ENCODE measurements around the gene ADGRF1. TPM values are rescaled to one million over a fixed set of nuclear protein-coding genes. Genes with fewer than 3 reads are reported as not detected.
"Not testable (repeated sequence)": the region's sequence is repeated elsewhere in the genome, so short reads cannot be mapped to it uniquely, and the experiment has no call there.

Gene ADGRF1
- total RNA-seq, 5 donors from 2014 or later (not counting 1 experiment from before 2014, with no cell fraction given), result 0.19 to 0.32 TPM; not detected in 3

GRCh38 chr6:46992391-46992790 is 49.7 kb downstream of the ADGRF1 start:
- H3K27ac Mint-ChIP-seq; CTCF ChIA-PET; ATAC-seq (replicated peaks in 1 of 4); H3K4me3 ChIP-seq (ENCODE audit: control insufficient read depth in 1 of 2, extremely low read depth in 1 of 2, low read length in 1 of 2); H3K9me3 Mint-ChIP-seq; H3K27me3 ChIP-seq (replicated peaks in 1 of 2; ENCODE audit: control insufficient read depth in 2 of 2, extremely low read depth in 1 of 2, insufficient read depth in 2 of 2, low read length in 1 of 2); H3K36me3 Mint-ChIP-seq; POLR2A ChIA-PET; DNase-seq; H3K36me3 ChIP-seq (ENCODE audit: control insufficient read depth in 2 of 2, extremely low read depth in 1 of 2, insufficient read depth in 1 of 2, low read length in 1 of 2); H3K27ac ChIP-seq (ENCODE audit: low read length); H3K9me3 ChIP-seq; H3K4me1 Mint-ChIP-seq; H3K4me1 ChIP-seq (ENCODE audit: control insufficient read depth in 1 of 2, extremely low read depth in 1 of 2, insufficient read depth in 2 of 2, low read length in 2 of 2); H3K4me3 Mint-ChIP-seq: not testable (repeated sequence)
- H3K27me3 Mint-ChIP-seq, result peaks cover 3 to 24% of the 10 kb centered on the region in 2 donors
- WGBS (ENCODE audit: insufficient coverage), result 100% methylated on average over 1 of the region's 2 CpGs

GRCh38 chr6:46990818-46991510 is 51.2 kb downstream of the ADGRF1 start:
- H3K27me3 Mint-ChIP-seq, result peaks cover 1 to 21% of the 10 kb centered on the region in 2 donors

GRCh38 chr6:46990031-46990644 is 52.0 kb downstream of the ADGRF1 start:
- H3K9me3 ChIP-seq, result no peaks in the 10 kb centered on the region
- H3K4me3 Mint-ChIP-seq, result no peak overlapping the region

More at GRCh38 chr6:46990818-46991510, 51.2 kb downstream of the ADGRF1 start:
- H3K27ac ChIP-seq (ENCODE audit: low read length); POLR2A ChIA-PET; H3K4me1 Mint-ChIP-seq; H3K4me3 ChIP-seq (ENCODE audit: control insufficient read depth in 1 of 2, extremely low read depth in 1 of 2, low read length in 1 of 2); H3K9me3 Mint-ChIP-seq; H3K36me3 ChIP-seq (ENCODE audit: control insufficient read depth in 2 of 2, extremely low read depth in 1 of 2, insufficient read depth in 1 of 2, low read length in 1 of 2); H3K9me3 ChIP-seq; H3K36me3 Mint-ChIP-seq; H3K4me1 ChIP-seq (ENCODE audit: control insufficient read depth in 1 of 2, extremely low read depth in 1 of 2, insufficient read depth in 2 of 2, low read length in 2 of 2); H3K4me3 Mint-ChIP-seq; CTCF ChIA-PET; H3K27ac Mint-ChIP-seq; ATAC-seq (replicated peaks in 1 of 4); H3K27me3 ChIP-seq (replicated peaks in 1 of 2; ENCODE audit: control insufficient read depth in 2 of 2, extremely low read depth in 1 of 2, insufficient read depth in 2 of 2, low read length in 1 of 2): not testable (repeated sequence)
- DNase-seq, result peak in 1 of 35 experiments; percentile 5
- 100% methylated on average over 1 of the region's 6 CpGs for WGBS (ENCODE audit: insufficient coverage)

GRCh38 chr6:46989398-46989797 is 52.7 kb downstream of the ADGRF1 start:
- Mint-ChIP-seq H3K4me1 (no peaks in the 10 kb centered on the region), H3K4me3 (no peak overlapping the region), H3K9me3 (peaks cover 0 to 5% (median 0%) of the 10 kb centered on the region in 3 donors), H3K27ac (no peak overlapping the region), H3K36me3 (no peaks in the 10 kb centered on the region), H3K27me3 (peaks cover 1 to 21% of the 10 kb centered on the region in 2 donors)
- ATAC-seq (replicated peaks in 1 of 4) (no peak), DNase-seq (no peak)
- ChIA-PET POLR2A (no interaction called here), CTCF (no interaction called here)
- no CpG with 5 or more reads among the region's 3 CpGs for WGBS (ENCODE audit: insufficient coverage)
- no peaks in the 10 kb centered on the region for H3K27me3 ChIP-seq (replicated peaks in 1 of 2; ENCODE audit: control insufficient read depth in 2 of 2, extremely low read depth in 1 of 2, insufficient read depth in 2 of 2, low read length in 1 of 2)
- H3K27ac ChIP-seq (ENCODE audit: low read length), result no peak overlapping the region
- H3K9me3 ChIP-seq, result no peaks in the 10 kb centered on the region
- H3K36me3 ChIP-seq (ENCODE audit: control insufficient read depth in 2 of 2, extremely low read depth in 1 of 2, insufficient read depth in 1 of 2, low read length in 1 of 2), result no peaks in the 10 kb centered on the region
- H3K4me1 ChIP-seq (ENCODE audit: control insufficient read depth in 1 of 2, extremely low read depth in 1 of 2, insufficient read depth in 2 of 2, low read length in 2 of 2), result no peaks in the 10 kb centered on the region
- no peak overlapping the region for H3K4me3 ChIP-seq (ENCODE audit: control insufficient read depth in 1 of 2, extremely low read depth in 1 of 2, low read length in 1 of 2)

More at GRCh38 chr6:46990031-46990644, 52.0 kb downstream of the ADGRF1 start:
- no peaks in the 10 kb centered on the region for H3K27me3 ChIP-seq (replicated peaks in 1 of 2; ENCODE audit: control insufficient read depth in 2 of 2, extremely low read depth in 1 of 2, insufficient read depth in 2 of 2, low read length in 1 of 2)
- H3K36me3 Mint-ChIP-seq, result no peaks in the 10 kb centered on the region
- WGBS (ENCODE audit: insufficient coverage), result no CpG with 5 or more reads among the region's 6 CpGs
- H3K9me3 Mint-ChIP-seq, result peaks cover 0 to 5% (median 0%) of the 10 kb centered on the region in 3 donors
- peaks cover 1 to 21% of the 10 kb centered on the region in 2 donors for H3K27me3 Mint-ChIP-seq
- no peak overlapping the region for H3K4me3 ChIP-seq (ENCODE audit: control insufficient read depth in 1 of 2, extremely low read depth in 1 of 2, low read length in 1 of 2)
- H3K4me1 Mint-ChIP-seq, result no peaks in the 10 kb centered on the region
- H3K27ac Mint-ChIP-seq, result no peak overlapping the region
- CTCF ChIA-PET, result no interaction called here
- POLR2A ChIA-PET, result no interaction called here
- H3K4me1 ChIP-seq (ENCODE audit: control insufficient read depth in 1 of 2, extremely low read depth in 1 of 2, insufficient read depth in 2 of 2, low read length in 2 of 2), result no peaks in the 10 kb centered on the region
- H3K36me3 ChIP-seq (ENCODE audit: control insufficient read depth in 2 of 2, extremely low read depth in 1 of 2, insufficient read depth in 1 of 2, low read length in 1 of 2), result no peaks in the 10 kb centered on the region
- ATAC-seq (replicated peaks in 1 of 4) (no peak), DNase-seq (no peak)
- no peak overlapping the region for H3K27ac ChIP-seq (ENCODE audit: low read length)

- Mint-ChIP-seq H3K4me1 (no peaks in the 10 kb centered on the region), H3K36me3 (no peaks in the 10 kb centered on the region), H3K9me3 (no peaks in the 10 kb centered on the region), H3K27me3 (peaks cover 4 to 9% of the 10 kb centered on the region in 2 donors), H3K4me3 (no peak overlapping the region), H3K27ac (no peak overlapping the region)
- H3K27me3 ChIP-seq (replicated peaks in 1 of 2; ENCODE audit: control insufficient read depth in 2 of 2, extremely low read depth in 1 of 2, insufficient read depth in 2 of 2, low read length in 1 of 2), result no peaks in the 10 kb centered on the region
- 86% methylated on average over 1 of the region's 3 CpGs for WGBS (ENCODE audit: insufficient coverage)
- no peak overlapping the region for H3K27ac ChIP-seq (ENCODE audit: low read length)
- H3K4me3 ChIP-seq (ENCODE audit: control insufficient read depth in 1 of 2, extremely low read depth in 1 of 2, low read length in 1 of 2), result no peak overlapping the region
- ATAC-seq (replicated peaks in 1 of 4) (no peak), DNase-seq (no peak)
- POLR2A ChIA-PET, result no interaction called here
- H3K36me3 ChIP-seq (ENCODE audit: control insufficient read depth in 2 of 2, extremely low read depth in 1 of 2, insufficient read depth in 1 of 2, low read length in 1 of 2), result no peaks in the 10 kb centered on the region
- H3K4me1 ChIP-seq (ENCODE audit: control insufficient read depth in 1 of 2, extremely low read depth in 1 of 2, insufficient read depth in 2 of 2, low read length in 2 of 2), result no peaks in the 10 kb centered on the region
- CTCF ChIA-PET, result no interaction called here
- no peaks in the 10 kb centered on the region for H3K9me3 ChIP-seq
These were observed 56.2 kb downstream of the ADGRF1 start for GRCh38 chr6:46985943-46986342.

GRCh38 chr6:46983007-46983411 is 59.1 kb downstream of the ADGRF1 start:
- ATAC-seq (replicated peaks in 1 of 4), result no peak
- no peaks in the 10 kb centered on the region for H3K9me3 Mint-ChIP-seq
- no peaks in the 10 kb centered on the region for H3K4me1 Mint-ChIP-seq
- no peak for DNase-seq
- H3K36me3 ChIP-seq (ENCODE audit: control insufficient read depth in 2 of 2, extremely low read depth in 1 of 2, insufficient read depth in 1 of 2, low read length in 1 of 2), result no peaks in the 10 kb centered on the region
- no peak overlapping the region for H3K4me3 Mint-ChIP-seq
- H3K4me3 ChIP-seq (ENCODE audit: control insufficient read depth in 1 of 2, extremely low read depth in 1 of 2, low read length in 1 of 2), result no peak overlapping the region
- no peaks in the 10 kb centered on the region for H3K36me3 Mint-ChIP-seq
- H3K27ac Mint-ChIP-seq, result no peak overlapping the region
- H3K27me3 Mint-ChIP-seq, result peaks cover 3 to 5% of the 10 kb centered on the region in 2 donors
- no peak overlapping the region for H3K27ac ChIP-seq (ENCODE audit: low read length)
- no peaks in the 10 kb centered on the region for H3K4me1 ChIP-seq (ENCODE audit: control insufficient read depth in 1 of 2, extremely low read depth in 1 of 2, insufficient read depth in 2 of 2, low read length in 2 of 2)
- no peaks in the 10 kb centered on the region for H3K27me3 ChIP-seq (replicated peaks in 1 of 2; ENCODE audit: control insufficient read depth in 2 of 2, extremely low read depth in 1 of 2, insufficient read depth in 2 of 2, low read length in 1 of 2)
- ChIA-PET CTCF (no interaction called here), POLR2A (no interaction called here)
- no peaks in the 10 kb centered on the region for H3K9me3 ChIP-seq
